ENCODE results near the gene SVOP.

Gene SVOP

DNA sequence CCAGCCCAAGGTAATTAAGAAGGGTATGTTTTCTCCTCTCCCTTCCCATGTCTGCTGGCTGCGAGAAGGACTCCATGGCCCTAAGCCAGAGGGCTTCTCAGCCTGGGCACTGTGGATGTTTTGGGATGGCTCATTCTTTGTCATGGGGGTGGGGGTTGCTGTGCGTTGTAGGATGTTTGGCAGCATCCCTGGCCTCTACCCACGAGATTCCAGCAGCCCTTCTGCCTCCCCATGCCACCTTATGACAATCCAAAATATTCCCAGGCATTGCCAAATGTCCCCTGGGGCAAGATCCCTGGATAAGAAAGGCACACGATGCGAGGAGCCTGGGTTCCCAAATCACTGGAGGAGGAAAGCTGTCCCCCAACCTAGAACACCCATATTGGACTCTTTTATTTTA lies 104.5 kb downstream of the SVOP start:
- no peak for TF ChIP-seq ZNF274 (IDR thresholded peaks at IDR 0.05; ENCODE audit: low read depth, low read length)
- no peak overlapping the region for H3K4me3 ChIP-seq (ENCODE audit: low read length)

- TF ChIP-seq ZNF274 (IDR thresholded peaks at IDR 0.05; ENCODE audit: low read depth, low read length): no peak
These were observed 105.2 kb downstream of the SVOP start for GRCh38 chr12:108915632-108916133.

DNA sequence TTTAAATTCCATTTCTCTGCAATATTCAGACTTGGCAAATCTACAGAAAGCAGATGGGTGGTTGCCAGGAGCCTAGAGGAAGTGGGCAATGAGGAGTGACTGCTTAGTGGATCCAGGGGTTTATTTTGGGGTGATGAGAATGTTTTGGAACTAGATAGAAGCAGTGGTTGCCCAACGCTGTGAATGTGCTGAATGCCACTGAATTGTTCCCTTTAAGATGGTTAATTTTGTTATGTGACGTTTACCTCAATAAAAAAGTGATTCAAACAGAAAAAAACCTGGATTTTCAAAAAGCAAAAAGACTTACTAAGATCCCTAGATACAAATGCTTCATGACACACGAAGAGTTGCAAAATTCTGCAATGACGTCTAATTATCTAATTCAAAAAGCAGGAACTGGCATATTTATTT lies 106.7 kb downstream of the SVOP start:
- no peak for TF ChIP-seq ZNF274 (IDR thresholded peaks at IDR 0.05; ENCODE audit: low read depth, low read length)
- no peak overlapping the region for H3K4me3 ChIP-seq (ENCODE audit: low read length)

More at GRCh38 chr12:108915632-108916133, 105.2 kb downstream of the SVOP start:
- no peak overlapping the region for H3K4me3 ChIP-seq (ENCODE audit: low read length)

- no peak overlapping the region for H3K4me3 ChIP-seq (ENCODE audit: low read length)
- TF ChIP-seq ZNF274 (IDR thresholded peaks at IDR 0.05; ENCODE audit: low read depth, low read length): no peak
These were observed 108.5 kb downstream of the SVOP start for GRCh38 chr12:108912361-108912760.

DNA sequence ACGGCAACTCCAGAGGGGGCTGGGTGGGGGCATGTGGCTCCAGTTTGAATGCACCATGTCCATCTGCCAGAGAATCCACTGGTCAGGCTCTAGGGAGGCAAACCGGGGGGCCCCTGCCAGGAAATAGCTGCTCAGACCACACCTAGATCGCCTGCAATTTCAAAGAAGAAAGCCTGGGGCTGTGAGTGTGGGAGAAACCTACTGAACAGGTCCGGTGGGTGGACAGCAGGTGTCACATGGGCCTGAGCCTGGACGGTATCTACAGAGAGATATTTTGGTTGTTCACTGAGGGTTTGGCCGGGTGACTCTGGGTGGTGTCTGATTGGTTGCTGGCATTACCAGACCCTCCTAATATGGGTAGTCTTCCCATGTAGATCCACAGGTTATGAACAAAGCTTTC lies 109.0 kb downstream of the SVOP start:
- no peak overlapping the region for H3K4me3 ChIP-seq (ENCODE audit: low read length)
- TF ChIP-seq ZNF274 (IDR thresholded peaks at IDR 0.05; ENCODE audit: low read depth, low read length): no peak

GRCh38 chr12:108910336-108910735 lies 110.5 kb downstream of the SVOP start:
- TF ChIP-seq ZNF274 (IDR thresholded peaks at IDR 0.05; ENCODE audit: low read depth, low read length): no peak

DNA sequence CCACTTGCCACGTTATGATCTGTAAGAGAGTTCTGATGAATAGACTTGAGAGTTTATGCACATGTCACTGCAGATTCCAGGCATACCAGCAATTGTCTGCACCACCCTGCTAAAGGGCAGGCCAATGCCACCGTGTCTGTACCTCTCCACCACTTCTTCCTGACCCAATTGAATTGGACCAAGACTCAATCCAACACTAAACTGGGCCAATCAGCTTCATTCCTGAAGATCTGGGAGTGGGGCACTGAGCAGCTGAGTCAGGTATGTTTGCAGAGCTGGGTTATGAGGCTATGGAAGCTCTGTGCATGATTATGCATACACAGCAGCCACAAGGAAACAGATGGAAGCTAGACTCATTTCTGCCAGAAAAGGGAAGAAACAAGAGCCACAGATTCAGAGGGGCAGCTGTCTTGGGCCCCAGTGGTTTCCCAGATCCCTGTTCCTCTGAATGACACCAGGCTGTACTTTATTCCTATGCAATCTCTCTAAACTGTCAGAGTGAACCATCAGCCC lies 113.0 kb downstream of the SVOP start:
- TF ChIP-seq ZNF274 (IDR thresholded peaks at IDR 0.05; ENCODE audit: low read depth, low read length): no peak
- H3K4me3 ChIP-seq (ENCODE audit: low read length): no peak overlapping the region

More at GRCh38 chr12:108910336-108910735, 110.5 kb downstream of the SVOP start:
- no peak overlapping the region for H3K4me3 ChIP-seq (ENCODE audit: low read length)

DNA sequence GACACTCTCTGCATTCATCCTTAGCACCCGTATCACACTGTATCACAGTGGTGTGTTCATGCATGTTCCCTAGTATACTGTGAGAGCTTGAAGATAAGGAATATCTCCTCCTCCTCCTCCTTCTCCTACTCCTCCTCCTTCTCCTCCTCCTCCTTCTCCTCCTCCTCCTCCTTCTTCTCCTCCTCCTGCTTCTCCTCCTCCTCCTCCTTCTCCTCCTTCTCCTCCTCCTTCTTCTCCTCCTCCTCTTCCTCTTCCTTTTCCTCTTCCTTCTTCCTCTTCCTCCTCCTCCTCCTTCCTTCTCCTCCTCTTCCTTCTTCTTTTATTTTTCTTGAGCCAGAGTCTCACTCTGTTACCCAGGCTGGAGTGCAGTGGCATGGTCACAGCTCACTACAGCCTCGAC lies 113.9 kb downstream of the SVOP start:
- H3K4me3 ChIP-seq (ENCODE audit: low read length): no peak overlapping the region
- no peak for TF ChIP-seq ZNF274 (IDR thresholded peaks at IDR 0.05; ENCODE audit: low read depth, low read length)

GRCh38 chr12:108905725-108906124 lies 115.1 kb downstream of the SVOP start:
- H3K4me3 ChIP-seq (ENCODE audit: low read length): no peak overlapping the region

GRCh38 chr12:108899145-108899544 lies 121.7 kb downstream of the SVOP start:
- H3K4me3 ChIP-seq (ENCODE audit: low read length): no peak overlapping the region

More at GRCh38 chr12:108905725-108906124, 115.1 kb downstream of the SVOP start:
- TF ChIP-seq ZNF274 (IDR thresholded peaks at IDR 0.05; ENCODE audit: low read depth, low read length): no peak

GRCh38 chr12:108896817-108897216 lies 124.1 kb downstream of the SVOP start:
- no peak overlapping the region for H3K4me3 ChIP-seq (ENCODE audit: low read length)
- TF ChIP-seq ZNF274 (IDR thresholded peaks at IDR 0.05; ENCODE audit: low read depth, low read length): no peak

More at GRCh38 chr12:108899145-108899544, 121.7 kb downstream of the SVOP start:
- no peak for TF ChIP-seq ZNF274 (IDR thresholded peaks at IDR 0.05; ENCODE audit: low read depth, low read length)

- no peak overlapping the region for H3K4me3 ChIP-seq (ENCODE audit: low read length)
- TF ChIP-seq ZNF274 (IDR thresholded peaks at IDR 0.05; ENCODE audit: low read depth, low read length): no peak
These were observed 124.5 kb downstream of the SVOP start for GRCh38 chr12:108896336-108896735.

DNA sequence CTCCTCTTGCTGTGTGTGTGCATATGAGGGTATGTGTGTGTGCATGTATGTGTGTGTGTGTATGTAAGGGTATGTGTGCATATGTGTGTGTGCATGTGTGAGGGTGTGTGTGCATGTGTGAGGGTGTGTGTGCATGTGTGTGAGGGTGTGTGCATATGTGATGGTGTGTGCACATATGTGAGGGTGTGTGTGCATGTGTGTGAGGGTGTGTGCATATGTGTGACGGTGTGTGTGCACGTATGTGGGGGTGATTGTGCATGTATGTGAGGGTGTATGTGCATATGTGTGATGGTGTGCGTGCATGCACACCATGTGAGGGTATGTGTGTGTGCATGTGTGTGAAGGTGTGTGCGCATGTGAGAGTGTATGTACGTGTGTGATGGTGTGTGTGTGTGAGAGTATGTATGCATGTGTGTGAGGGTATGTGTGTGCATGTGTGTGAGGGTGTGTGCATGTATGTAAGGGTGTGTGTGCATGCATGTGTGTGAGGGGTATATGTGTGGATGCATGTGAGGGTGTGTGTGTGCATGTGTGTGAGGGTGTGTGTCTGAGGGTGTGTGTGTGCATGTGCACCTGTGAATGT lies 125.6 kb downstream of the SVOP start:
- H3K4me3 ChIP-seq (ENCODE audit: low read length): no peak overlapping the region
- TF ChIP-seq ZNF274 (IDR thresholded peaks at IDR 0.05; ENCODE audit: low read depth, low read length): no peak

- no peak overlapping the region for H3K4me3 ChIP-seq (ENCODE audit: low read length)
- TF ChIP-seq ZNF274 (IDR thresholded peaks at IDR 0.05; ENCODE audit: low read depth, low read length): no peak
These were observed 130.7 kb downstream of the SVOP start for GRCh38 chr12:108890208-108890607.

- no peak for TF ChIP-seq ZNF274 (IDR thresholded peaks at IDR 0.05; ENCODE audit: low read depth, low read length)
- no peak overlapping the region for H3K4me3 ChIP-seq (ENCODE audit: low read length)
These were observed 132.8 kb downstream of the SVOP start for GRCh38 chr12:108888031-108888430.

All from GM08714 (cell line).